Coronary artery (tissue), 2 donors: ENCODE measurements around the gene TMEM258.

ENCODE experiments used
- DNase-seq: peaks from one replicate; pipeline ENCODE4 v3.0.0-alpha.2; 2017; ENCODE audit warnings: low spot score
- H3K27ac ChIP-seq, 2 donors: fragments of 200-600 bp; sonication (generic); one replicate each; pipeline ENCODE4 v1.5.1; 2016 to 2019
- H3K4me3 ChIP-seq: fragments of 200-600 bp; sonication (generic); 2 replicates; pipeline ENCODE4 v1.5.1; 2016; ENCODE audit warnings: mild to moderate bottlenecking, moderate library complexity
- CTCF ChIP-seq: fragments of 200-600 bp; sonication (generic); IDR thresholded peaks from one replicate; pipeline ENCODE4 v1.5.1; 2019; ENCODE audit warnings: antibody characterized with exemption

Gene TMEM258

GRCh38 chr11:61771195-61771894, 21.1 kb downstream of the TMEM258 start:
- DNase-seq: no peak
- no peak for TF ChIP-seq CTCF
- Histone ChIP-seq H3K27ac (no peak overlapping the region), H3K4me3 (no peak overlapping the region)

DNA sequence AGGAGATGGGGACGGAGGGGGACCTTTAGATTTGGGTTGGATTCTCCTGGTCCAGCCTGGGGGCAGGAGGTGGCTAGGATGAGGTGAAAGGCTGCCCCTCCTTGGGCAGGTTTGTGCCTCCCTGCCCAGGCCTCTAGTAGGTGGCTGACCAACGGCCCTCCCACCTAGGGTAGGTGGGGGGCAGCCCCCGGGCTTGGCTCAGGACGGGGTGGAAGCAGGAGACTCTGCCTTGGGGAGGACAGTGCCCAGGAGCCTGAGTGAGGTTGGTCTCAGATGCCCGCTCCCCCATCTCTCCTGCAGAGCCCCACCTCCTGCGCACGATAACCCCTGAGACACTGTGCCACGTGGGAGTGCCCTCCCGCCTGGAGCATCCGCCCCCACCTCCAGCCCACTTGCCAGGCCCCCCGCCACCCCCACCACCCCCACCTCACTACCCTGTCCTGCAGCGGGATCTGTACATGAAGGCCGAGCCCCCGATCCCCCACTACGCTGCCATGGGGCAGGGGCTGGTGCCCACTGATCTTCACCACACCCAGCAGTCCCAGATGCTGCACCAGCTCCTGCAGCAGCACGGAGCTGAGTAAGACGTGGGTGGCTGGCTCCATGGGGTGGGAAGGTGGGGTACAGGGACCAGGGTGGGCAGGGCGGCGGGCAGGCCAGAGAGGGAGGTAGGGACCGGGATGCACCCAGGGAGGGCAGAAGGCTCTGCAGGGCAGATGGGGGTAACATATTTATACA, 22.3 kb downstream of the TMEM258 start:
- TF ChIP-seq CTCF: no peak
- no peak for DNase-seq
- peak overlapping the region in 1 of 2 donors; percentile 11 for H3K27ac ChIP-seq
- H3K4me3 ChIP-seq: no peak overlapping the region

- Histone ChIP-seq H3K4me3 (no peak overlapping the region), H3K27ac (peak overlapping the region in 1 of 2 donors; percentile 11)
- no peak for DNase-seq
- no peak for TF ChIP-seq CTCF
Measured at GRCh38 chr11:61769169-61769920, 23.1 kb downstream of the TMEM258 start.

- DNase-seq: no peak
- Histone ChIP-seq H3K4me3 (no peak overlapping the region), H3K27ac (no peak overlapping the region)
- TF ChIP-seq CTCF: no peak
Measured at GRCh38 chr11:61768376-61769076, 23.9 kb downstream of the TMEM258 start.

DNA sequence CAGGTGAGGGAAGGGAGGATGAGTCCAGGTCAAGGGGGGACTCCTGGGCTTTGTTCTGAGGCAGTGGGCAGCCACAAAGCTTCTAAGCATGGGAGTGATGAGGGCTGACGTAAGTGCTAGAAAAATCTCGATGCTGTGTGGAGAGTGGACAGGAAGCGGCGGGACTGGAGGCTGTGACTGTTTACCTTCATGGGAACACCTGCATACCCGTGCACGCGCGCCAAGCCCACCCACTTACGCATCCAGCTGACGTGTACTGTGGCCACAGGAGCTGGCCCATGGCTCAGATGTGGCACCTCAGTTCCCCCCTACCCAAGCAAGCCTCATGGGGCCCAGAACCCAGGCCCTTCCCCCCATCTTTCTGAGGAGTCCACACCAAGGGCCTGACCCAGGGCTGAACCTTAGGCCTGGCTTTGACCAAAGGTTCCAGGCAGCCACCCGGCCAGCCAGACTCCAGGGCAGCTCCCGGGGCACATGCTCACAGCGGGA, 26.0 kb downstream of the TMEM258 start:
- DNase-seq: no peak
- H3K27ac ChIP-seq: no peak overlapping the region
- no peak overlapping the region for H3K4me3 ChIP-seq
- no peak for TF ChIP-seq CTCF

DNA sequence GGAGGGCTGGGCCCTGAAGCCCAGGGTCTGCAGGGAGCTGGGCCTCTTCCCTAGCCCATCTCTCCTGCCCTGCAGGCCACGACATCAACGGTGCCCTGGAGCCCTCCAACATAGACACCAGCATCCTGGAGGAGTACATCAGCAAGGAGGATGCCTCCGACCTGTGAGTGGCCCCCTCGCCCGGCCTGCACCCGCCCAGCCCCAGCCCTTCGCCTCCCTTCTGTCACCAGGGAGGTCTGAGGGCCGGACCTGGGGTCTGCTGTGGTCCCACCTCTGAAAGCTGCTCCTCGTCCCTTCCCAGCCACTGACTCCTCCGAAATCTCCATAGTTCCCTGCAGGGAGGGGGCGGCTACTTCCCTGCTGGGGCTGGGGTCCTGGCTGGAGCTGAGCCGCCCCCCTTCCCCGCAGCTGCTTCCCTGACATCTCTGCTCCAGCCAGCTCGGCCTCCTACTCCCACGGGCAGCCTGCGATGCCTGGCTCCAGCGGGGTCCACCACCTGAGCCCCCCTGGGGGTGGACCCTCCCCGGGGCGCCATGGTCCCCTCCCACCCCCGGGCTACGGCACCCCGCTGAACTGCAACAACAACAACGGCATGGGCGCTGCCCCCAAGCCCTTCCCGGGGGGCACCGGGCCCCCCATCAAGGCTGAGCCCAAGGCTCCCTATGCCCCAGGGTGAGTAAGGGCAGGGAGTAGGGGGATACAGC, 26.7 kb downstream of the TMEM258 start:
- no peak for TF ChIP-seq CTCF

More for the DNA sequence above, 26.7 kb downstream of the TMEM258 start:
- Histone ChIP-seq H3K4me3 (no peak overlapping the region), H3K27ac (no peak overlapping the region)
- no peak for DNase-seq
